Measurements from ENCODE around the gene GIT1.

The GIT1 gene

GRCh38 chr17:29544066-29544465, 45.4 kb downstream of the GIT1 start:
- ChIA-PET POLR2A (ENCODE audit: low non-redundant PET) (no interaction called here), CTCF (interaction anchor here (0.5 kb wide), 1 partner anchor 765 kb away, joined by 3 read pairs; no protein-coding TSS in a partner anchor)
- no peak for TF ChIP-seq CTCF (conservative IDR thresholded peaks at IDR 0.05; ENCODE audit: low read depth)
- DNase-seq (ENCODE audit: low spot score), result no peak
- H3K27ac ChIP-seq, result no peak overlapping the region

- no peak for DNase-seq (ENCODE audit: low spot score)
- CTCF ChIA-PET, result interaction anchor here (0.6 to 1.0 kb wide), 2 partner anchors 103 to 164 kb away, joined by 3 to 7 read pairs; no protein-coding TSS in a partner anchor
- H3K27ac ChIP-seq, result no peak overlapping the region
- POLR2A ChIA-PET (ENCODE audit: low non-redundant PET), result interaction anchor here (1.0 kb wide), 1 partner anchor 10 kb away, joined by 3 read pairs; no protein-coding TSS in a partner anchor
- TF ChIP-seq CTCF (conservative IDR thresholded peaks at IDR 0.05; ENCODE audit: low read depth), result no peak
Observed at GRCh38 chr17:29533976-29534375, 55.5 kb downstream of the GIT1 start.

- TF ChIP-seq CTCF (conservative IDR thresholded peaks at IDR 0.05; ENCODE audit: low read depth), result no peak
- ChIA-PET POLR2A (ENCODE audit: low non-redundant PET) (no interaction called here), CTCF (no interaction called here)
- DNase-seq (ENCODE audit: low spot score), result no peak
- no peak overlapping the region for H3K27ac ChIP-seq
Observed at GRCh38 chr17:29526322-29526721, 63.1 kb downstream of the GIT1 start.

- no peak for TF ChIP-seq CTCF (conservative IDR thresholded peaks at IDR 0.05; ENCODE audit: low read depth)
- POLR2A ChIA-PET (ENCODE audit: low non-redundant PET), result interaction anchor here (0.9 kb wide), 1 partner anchor 10 kb away, joined by 3 read pairs; no protein-coding TSS in a partner anchor
- CTCF ChIA-PET, result no interaction called here
- no peak for DNase-seq (ENCODE audit: low spot score)
- no peak overlapping the region for H3K27ac ChIP-seq
Observed at GRCh38 chr17:29524692-29525091, 64.8 kb downstream of the GIT1 start.
